Measurements from ENCODE around the gene PLA2G7.

The PLA2G7 gene

DNA sequence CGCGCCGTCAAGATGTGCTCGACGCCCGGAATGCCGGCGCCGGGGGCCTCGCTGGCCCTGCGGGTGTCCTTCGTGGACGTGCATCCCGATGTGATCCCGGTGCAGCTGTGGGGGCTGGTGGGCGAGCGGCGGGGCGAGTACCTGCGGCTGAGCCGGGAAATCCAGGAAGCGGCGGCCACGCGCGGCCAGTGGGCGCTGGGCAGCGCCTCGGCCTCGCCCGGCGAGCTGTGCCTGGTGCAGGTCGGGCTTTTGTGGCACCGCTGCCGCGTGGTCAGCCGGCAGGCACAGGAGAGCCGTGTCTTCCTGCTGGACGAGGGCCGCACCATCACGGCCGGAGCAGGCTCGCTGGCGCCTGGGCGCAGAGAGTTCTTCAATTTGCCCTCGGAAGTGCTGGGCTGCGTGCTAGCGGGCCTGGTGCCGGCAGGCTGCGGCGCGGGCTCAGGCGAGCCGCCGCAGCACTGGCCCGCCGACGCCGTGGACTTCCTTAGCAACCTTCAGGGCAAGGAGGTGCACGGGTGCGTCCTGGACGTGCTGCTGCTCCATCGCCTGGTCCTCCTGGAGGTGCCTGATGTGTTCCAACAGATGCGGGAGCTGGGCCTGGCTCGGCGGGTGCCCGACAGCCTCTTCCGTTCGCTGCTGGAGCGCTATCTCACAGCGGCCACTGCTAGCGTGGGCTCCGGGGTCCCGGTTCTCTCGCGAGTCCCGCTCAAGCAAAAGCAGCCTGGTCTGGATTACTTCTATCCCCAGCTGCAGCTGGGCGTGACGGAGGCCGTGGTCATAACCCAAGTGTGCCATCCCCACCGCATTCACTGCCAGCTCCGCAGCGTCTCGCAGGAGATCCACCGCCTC is 46.8 kb downstream of the PLA2G7 start:
- Histone ChIP-seq H3K4me1 (ENCODE audit: insufficient read depth, low read length) (no peaks in the 10 kb centered on the region), H3K9me3 (ENCODE audit: control insufficient read depth, insufficient read depth, low read length) (no peaks in the 10 kb centered on the region), H3K9ac (ENCODE audit: low read depth, low read length) (no peak overlapping the region), H3K36me3 (ENCODE audit: insufficient read depth, low read length) (no peaks in the 10 kb centered on the region)

DNA sequence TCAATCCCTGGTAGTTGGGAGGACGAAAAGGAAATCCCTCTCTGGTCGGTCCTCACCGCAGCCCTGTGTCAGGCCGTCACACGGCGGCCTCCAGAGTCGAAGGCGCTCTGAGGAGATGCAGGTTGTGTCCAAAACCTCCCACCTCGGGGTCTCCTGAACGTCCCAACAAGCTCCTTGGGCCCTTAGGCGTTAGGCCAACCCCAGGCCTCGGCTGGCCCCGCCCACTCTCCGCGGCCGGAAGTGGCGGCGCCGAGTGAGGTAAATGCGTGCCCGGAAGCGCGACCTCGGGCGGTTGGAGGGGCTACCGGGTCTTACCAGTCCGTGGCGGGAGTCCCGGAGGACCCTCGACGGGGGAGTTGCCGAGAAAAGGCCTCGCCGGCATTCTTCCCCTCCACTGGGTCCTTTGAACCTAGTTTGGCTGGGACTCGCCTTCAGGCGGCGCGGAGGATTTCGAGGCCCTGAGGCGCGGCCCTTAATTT is 47.5 kb downstream of the PLA2G7 start, which contains the start of gene TDRD6:
TDRD6 (plus strand) TSS at position 267 of the 479 bp plus-strand sequence. CDS start 244 bp downstream, outside the sequence.
- H3K4me1 ChIP-seq (ENCODE audit: insufficient read depth, low read length) = no peaks in the 10 kb centered on the region
- no peak within 1 kb of the TSS for H3K9ac ChIP-seq (ENCODE audit: low read depth, low read length)
- no peaks in the 10 kb centered on the region for H3K9me3 ChIP-seq (ENCODE audit: control insufficient read depth, insufficient read depth, low read length)
- H3K36me3 ChIP-seq (ENCODE audit: insufficient read depth, low read length) = no peaks in the 10 kb centered on the region

GRCh38 chr6:46684771-46685170 is 50.4 kb downstream of the PLA2G7 start:
- H3K9ac ChIP-seq (ENCODE audit: low read depth, low read length) = no peak overlapping the region
- no peaks in the 10 kb centered on the region for H3K36me3 ChIP-seq (ENCODE audit: insufficient read depth, low read length)
- no peaks in the 10 kb centered on the region for H3K4me1 ChIP-seq (ENCODE audit: insufficient read depth, low read length)
- no peaks in the 10 kb centered on the region for H3K9me3 ChIP-seq (ENCODE audit: control insufficient read depth, insufficient read depth, low read length)

DNA sequence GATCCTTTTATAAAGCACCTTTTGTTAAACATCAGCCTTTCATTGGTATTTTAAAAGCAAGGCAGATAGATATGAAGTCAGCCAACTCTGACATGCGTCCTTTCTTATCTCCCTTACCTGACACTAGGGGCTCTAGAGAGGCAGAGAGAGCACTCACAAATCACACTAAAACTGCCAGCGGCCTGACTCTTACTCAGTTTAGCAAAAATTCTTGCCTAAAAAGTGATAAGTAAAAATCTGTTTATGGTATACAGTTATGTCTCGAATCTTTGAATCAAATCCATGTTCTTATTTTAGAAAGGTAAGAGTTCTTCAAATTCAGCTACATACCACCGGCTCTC is 57.9 kb downstream of the PLA2G7 start:
- Histone ChIP-seq H3K4me1 (ENCODE audit: insufficient read depth, low read length) (peaks cover 7% of the 10 kb centered on the region; the same call in 1 of the 2 replicates), H3K36me3 (ENCODE audit: insufficient read depth, low read length) (no peaks in the 10 kb centered on the region), H3K9ac (ENCODE audit: low read depth, low read length) (no peak overlapping the region), H3K9me3 (ENCODE audit: control insufficient read depth, insufficient read depth, low read length) (no peaks in the 10 kb centered on the region)

DNA sequence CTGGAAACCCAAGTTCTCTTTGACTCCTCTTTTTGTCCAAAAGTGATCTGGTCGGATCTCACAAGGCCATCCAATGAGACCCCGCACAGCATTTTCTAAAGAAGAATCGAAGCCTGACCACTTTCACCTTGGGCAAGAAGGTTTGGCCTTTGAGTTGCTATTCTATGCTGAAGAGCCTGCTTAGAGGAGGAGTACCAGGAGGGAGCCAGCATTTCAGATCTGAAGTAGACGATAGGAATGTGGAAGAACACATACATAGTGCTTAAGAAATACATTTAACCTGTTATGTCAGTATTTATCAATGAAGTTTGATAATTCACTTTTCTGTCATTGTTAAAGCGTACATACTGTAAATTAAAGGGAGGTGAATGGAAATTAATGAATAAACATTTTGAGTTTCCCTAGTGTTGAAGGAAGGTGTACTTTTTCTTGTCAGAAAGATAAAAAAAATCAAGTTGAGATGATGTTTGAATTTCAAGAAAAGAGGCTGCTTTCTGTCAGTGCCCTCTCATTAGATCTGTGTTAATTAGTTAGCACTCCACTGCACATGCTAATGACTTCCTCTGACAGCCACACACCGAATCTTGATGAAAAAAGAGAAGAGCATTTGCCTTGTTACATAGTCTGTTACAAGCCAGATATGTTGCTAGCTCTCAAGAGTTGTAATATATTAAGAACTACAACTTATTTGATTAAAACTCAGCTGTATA is 58.4 kb downstream of the PLA2G7 start:
- H3K4me1 ChIP-seq (ENCODE audit: insufficient read depth, low read length) = peaks cover 7% of the 10 kb centered on the region; the same call in 1 of the 2 replicates
- no peaks in the 10 kb centered on the region for H3K9me3 ChIP-seq (ENCODE audit: control insufficient read depth, insufficient read depth, low read length)
- no peaks in the 10 kb centered on the region for H3K36me3 ChIP-seq (ENCODE audit: insufficient read depth, low read length)
- no peak overlapping the region for H3K9ac ChIP-seq (ENCODE audit: low read depth, low read length)

GRCh38 chr6:46674410-46674809 is 60.8 kb downstream of the PLA2G7 start:
- Histone ChIP-seq H3K36me3 (ENCODE audit: insufficient read depth, low read length) (no peaks in the 10 kb centered on the region), H3K4me1 (ENCODE audit: insufficient read depth, low read length) (peaks cover 7% of the 10 kb centered on the region; the same call in 1 of the 2 replicates), H3K9ac (ENCODE audit: low read depth, low read length) (no peak overlapping the region), H3K9me3 (ENCODE audit: control insufficient read depth, insufficient read depth, low read length) (no peaks in the 10 kb centered on the region)

DNA sequence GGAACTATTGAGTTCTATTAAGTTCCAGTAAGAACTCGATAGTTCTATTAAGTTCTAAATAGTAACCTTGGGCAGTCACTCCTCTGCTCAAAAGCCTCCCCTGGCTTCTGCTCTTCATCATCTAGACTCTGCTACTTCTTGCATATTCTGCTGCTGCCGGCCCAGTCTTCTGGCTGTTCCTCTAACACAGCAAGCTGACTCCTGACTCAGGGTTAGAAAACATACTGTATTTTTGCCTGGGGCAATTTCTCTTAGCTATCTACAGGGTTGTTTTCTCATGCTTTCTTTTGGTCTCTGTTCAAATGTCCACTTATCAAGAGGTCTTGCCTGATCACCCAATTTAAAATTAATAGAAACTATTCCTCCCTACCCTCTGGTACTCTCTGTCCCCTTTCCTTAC is 67.8 kb downstream of the PLA2G7 start:
- no peak overlapping the region for H3K9ac ChIP-seq (ENCODE audit: low read depth, low read length)
- no peaks in the 10 kb centered on the region for H3K9me3 ChIP-seq (ENCODE audit: control insufficient read depth, insufficient read depth, low read length)
- no peaks in the 10 kb centered on the region for H3K36me3 ChIP-seq (ENCODE audit: insufficient read depth, low read length)
- no peaks in the 10 kb centered on the region for H3K4me1 ChIP-seq (ENCODE audit: insufficient read depth, low read length)

- no peak overlapping the region for H3K9ac ChIP-seq (ENCODE audit: low read depth, low read length)
- no peaks in the 10 kb centered on the region for H3K4me1 ChIP-seq (ENCODE audit: insufficient read depth, low read length)
- no peaks in the 10 kb centered on the region for H3K36me3 ChIP-seq (ENCODE audit: insufficient read depth, low read length)
- H3K9me3 ChIP-seq (ENCODE audit: control insufficient read depth, insufficient read depth, low read length) = no peaks in the 10 kb centered on the region
Observed at GRCh38 chr6:46661483-46661882, 73.7 kb downstream of the PLA2G7 start.

DNA sequence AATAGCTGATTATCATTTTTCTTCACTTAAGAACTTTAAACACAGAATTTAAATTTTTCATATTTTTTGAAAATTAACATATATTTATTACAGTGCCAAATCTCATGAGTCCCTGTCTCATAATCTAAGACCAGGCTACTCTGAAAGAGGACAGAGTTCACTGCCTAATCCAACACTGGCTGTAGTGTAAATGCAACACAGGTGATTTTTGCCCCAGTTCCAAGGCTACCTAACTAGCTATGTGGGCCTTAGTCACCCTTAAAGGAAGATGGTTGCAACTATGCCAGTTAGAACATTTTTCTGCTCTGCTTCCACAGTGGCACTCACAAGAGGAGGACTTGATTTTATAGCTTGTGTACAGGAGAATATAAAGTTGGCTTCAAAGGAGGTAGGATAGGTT is 77.5 kb downstream of the PLA2G7 start:
- H3K9ac ChIP-seq (ENCODE audit: low read depth, low read length) = no peak overlapping the region
- no peaks in the 10 kb centered on the region for H3K9me3 ChIP-seq (ENCODE audit: control insufficient read depth, insufficient read depth, low read length)
- no peaks in the 10 kb centered on the region for H3K4me1 ChIP-seq (ENCODE audit: insufficient read depth, low read length)
- H3K36me3 ChIP-seq (ENCODE audit: insufficient read depth, low read length) = no peaks in the 10 kb centered on the region

DNA sequence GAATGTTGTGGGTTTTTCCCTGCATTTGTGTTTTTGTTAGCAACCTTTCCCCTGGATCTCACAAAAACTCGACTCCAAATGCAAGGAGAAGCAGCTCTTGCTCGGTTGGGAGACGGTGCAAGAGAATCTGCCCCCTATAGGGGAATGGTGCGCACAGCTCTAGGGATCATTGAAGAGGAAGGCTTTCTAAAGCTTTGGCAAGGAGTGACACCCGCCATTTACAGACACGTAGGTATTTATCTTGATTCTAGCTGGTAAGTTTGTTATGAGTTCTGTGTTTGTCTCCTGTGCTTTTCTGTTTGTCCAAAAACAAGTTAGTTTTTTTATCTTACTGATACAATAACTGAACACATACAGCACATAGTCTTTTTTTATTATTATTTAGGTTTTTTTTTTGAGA is 79.4 kb downstream of the PLA2G7 start:
- no peaks in the 10 kb centered on the region for H3K9me3 ChIP-seq (ENCODE audit: control insufficient read depth, insufficient read depth, low read length)
- no peak overlapping the region for H3K9ac ChIP-seq (ENCODE audit: low read depth, low read length)
- no peaks in the 10 kb centered on the region for H3K4me1 ChIP-seq (ENCODE audit: insufficient read depth, low read length)
- H3K36me3 ChIP-seq (ENCODE audit: insufficient read depth, low read length) = no peaks in the 10 kb centered on the region

Measured in ES-I3 (cell line).